Lower leg skin (tissue), 4 donors: ENCODE data around the gene SF1. TPM values are rescaled to one million over a fixed set of nuclear protein-coding genes. Genes with fewer than 3 reads are reported as not detected.

Experiments used
- DNase-seq, 2 donors: peaks; one replicate each; pipeline ENCODE4 v3.0.0-alpha.2; 2019; ENCODE audit warnings: low spot score in 2 of 2
- H3K4me3 ChIP-seq: fragments of 200-600 bp; sonication (generic); 2 replicates; pipeline ENCODE4 v1.5.1; 2017; ENCODE audit warnings: mild to moderate bottlenecking, low read depth; ENCODE audit not compliant: poor library complexity, severe bottlenecking
- POLR2A ChIP-seq, 2 donors: fragments of 450-650 bp; IDR thresholded peaks; one replicate each; pipeline ENCODE4 v1.6.1; 2016 to 2017; ENCODE audit warnings: antibody characterized with exemption in 2 of 2, mild to moderate bottlenecking in 1 of 2, moderate library complexity in 1 of 2
- WGBS, 2 donors: methylation state at CpG; one replicate each; pipeline ENCODE4 v1.1.5; 2018; 5-methylcytosine and 5-hydroxymethylcytosine counted together
- intact Hi-C: fragments of 100-400 bp; cut with DNase I; formaldehyde crosslinking; loops from one replicate; pipeline ENCODE4 v1.15.0; 2023; ENCODE audit warnings: low total_unique reads
- total RNA-seq, 4 donors: library from RNA; depleted of rRNA; stranded (reverse); fragments of >200 nt; gene quantifications; one replicate each; pipeline ENCODE4 v1.1.0, GENCODE V29; 2016
- TF ChIP-seq, protein P1 (sequence below), 3 donors: fragments of 450-650 bp; IDR thresholded peaks; one replicate each; pipeline ENCODE4 v1.5.1; 2016; ENCODE audit warnings: antibody characterized with exemption in 3 of 3, mild to moderate bottlenecking in 3 of 3, moderate library complexity in 2 of 3

The SF1 gene
- total RNA-seq, 4 donors from 2014 or later = 130 to 327 (median 178) TPM

DNA sequence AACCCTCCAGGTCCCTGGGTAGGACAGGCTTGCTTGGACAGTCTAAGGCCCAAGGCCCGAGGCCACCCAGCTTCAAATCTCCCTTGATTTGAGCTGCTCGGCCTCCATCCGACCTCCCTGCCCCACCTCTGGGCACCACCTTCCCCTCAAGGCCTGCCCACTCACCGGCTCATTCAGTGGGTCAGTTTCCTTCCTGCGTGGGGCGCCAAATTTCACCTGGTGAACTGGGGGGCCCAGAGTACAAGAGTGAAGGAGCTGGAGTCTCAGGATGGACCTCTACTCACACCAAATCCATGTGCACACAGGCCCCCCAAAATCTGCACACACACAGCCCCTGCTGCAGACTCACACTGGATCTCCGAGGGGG, 20.9 kb upstream of the SF1 start:
- DNase-seq = no peak
- TF ChIP-seq, protein P1, sequence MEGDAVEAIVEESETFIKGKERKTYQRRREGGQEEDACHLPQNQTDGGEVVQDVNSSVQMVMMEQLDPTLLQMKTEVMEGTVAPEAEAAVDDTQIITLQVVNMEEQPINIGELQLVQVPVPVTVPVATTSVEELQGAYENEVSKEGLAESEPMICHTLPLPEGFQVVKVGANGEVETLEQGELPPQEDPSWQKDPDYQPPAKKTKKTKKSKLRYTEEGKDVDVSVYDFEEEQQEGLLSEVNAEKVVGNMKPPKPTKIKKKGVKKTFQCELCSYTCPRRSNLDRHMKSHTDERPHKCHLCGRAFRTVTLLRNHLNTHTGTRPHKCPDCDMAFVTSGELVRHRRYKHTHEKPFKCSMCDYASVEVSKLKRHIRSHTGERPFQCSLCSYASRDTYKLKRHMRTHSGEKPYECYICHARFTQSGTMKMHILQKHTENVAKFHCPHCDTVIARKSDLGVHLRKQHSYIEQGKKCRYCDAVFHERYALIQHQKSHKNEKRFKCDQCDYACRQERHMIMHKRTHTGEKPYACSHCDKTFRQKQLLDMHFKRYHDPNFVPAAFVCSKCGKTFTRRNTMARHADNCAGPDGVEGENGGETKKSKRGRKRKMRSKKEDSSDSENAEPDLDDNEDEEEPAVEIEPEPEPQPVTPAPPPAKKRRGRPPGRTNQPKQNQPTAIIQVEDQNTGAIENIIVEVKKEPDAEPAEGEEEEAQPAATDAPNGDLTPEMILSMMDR (IDR thresholded peaks at IDR 0.05) = no peak
- no peak for TF ChIP-seq POLR2A (IDR thresholded peaks at IDR 0.05)
- no peak overlapping the region for H3K4me3 ChIP-seq
- 82 to 86% methylated on average over 7 of the region's 7 CpGs for WGBS, 2 donors
- intact Hi-C loops = no loop called here

DNA sequence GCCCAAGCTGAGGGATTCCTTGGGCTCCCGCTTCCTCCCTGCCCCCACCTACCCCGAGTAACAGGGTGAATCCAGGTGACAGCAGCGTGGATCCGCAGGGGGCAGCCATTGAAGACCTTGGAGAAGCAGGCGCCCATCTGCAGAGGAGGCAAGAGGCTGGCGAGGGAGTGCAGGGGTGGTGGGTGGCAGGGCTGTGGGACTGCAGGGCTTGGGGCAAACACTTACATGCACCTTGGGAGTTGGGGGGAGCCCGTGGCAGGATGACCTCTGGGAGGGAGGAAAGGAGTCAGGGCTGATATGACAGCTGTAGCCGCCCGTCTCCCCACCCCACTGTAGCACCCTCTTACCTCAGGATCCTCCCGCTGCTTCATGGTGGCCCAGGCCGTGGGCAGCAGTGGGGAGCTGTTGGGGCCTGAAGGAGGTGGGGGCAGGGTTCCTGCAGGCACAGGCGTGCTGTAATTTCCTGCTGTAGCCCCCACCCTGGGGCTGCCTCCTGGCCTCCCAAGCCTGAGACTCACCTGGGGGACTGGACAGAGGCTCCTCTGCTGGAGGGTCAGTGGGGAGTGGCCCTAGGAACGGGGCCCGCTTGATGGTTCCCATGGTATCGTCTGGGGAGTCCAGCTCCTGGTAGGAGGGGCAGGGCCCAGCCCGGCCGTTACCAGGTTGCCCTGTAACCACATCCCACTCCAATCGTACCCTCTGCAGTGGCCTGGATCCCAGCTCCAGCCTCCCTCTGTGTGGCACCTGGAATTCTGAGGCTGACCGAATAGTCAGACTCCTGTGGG, 18.6 kb upstream of the SF1 start:
- 86 to 90% methylated on average over 17 to 19 of the region's 19 CpGs for WGBS, 2 donors
- DNase-seq = no peak
- intact Hi-C loops = no loop called here
- no peak for TF ChIP-seq POLR2A (IDR thresholded peaks at IDR 0.05)
- TF ChIP-seq, protein P1 (IDR thresholded peaks at IDR 0.05) = no peak
- H3K4me3 ChIP-seq = no peak overlapping the region

DNA sequence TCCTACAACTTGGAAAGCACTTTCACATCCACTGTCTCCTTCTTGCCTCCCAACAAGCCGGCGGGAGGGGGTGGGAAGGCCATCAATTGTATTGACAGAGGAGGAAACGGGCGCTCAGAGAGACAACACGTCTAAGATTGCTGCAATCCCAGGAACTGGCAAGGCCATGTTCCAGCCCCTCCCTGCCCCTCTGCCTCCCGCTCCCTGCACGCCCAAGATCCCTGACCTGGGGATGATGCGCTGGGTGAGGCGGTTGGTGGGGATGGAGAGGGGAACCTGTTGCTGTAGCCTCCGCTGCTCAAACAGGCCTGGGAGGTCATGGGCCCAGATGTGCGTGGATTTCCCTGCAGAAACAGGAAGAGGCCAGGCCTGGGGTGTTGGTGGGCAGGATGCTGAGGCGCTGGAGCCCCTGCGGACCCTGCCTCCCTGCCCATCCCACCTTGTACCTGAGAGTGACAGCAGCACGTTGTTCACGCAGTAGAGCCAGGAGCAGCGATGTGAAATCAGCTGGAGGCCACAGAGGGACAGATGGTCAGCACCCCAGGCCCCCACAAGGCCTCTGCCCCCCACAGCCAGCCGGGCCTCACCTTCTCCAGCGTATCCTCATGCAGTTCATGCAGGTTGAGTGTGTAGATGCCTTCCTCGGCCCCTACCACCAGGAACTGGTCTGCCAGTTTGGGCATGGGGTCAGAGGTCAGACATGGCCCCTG, 17.9 kb upstream of the SF1 start:
- WGBS, 2 donors = 79 to 80% methylated on average over 19 of the region's 19 CpGs
- no peak for DNase-seq
- intact Hi-C loops = no loop called here
- TF ChIP-seq POLR2A (IDR thresholded peaks at IDR 0.05) = no peak
- TF ChIP-seq, protein P1 (IDR thresholded peaks at IDR 0.05) = no peak
- no peak overlapping the region for H3K4me3 ChIP-seq

DNA sequence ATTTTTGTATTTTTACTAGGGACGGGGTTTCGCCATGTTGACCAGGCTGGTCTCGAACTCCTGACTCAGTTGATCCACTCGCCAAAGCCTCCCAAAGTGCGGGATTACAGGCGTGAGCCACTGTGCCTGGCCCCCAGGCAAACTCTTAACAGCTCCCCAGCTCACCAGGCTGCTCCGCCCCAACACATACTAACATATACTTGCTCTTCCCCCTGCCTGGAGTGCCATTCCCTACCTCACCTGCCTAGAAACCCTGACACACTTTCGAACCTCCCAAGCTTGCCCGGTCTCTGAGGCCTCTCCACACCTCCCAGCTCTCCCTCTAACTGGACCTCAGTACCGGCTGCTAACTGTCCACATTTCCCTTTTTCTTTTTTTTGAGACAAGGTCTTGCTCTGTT, 16.2 kb upstream of the SF1 start:
- intact Hi-C loops = no loop called here
- TF ChIP-seq POLR2A (IDR thresholded peaks at IDR 0.05) = no peak
- TF ChIP-seq, protein P1 (IDR thresholded peaks at IDR 0.05) = no peak
- WGBS, 2 donors = 92 to 97% methylated on average over 10 of the region's 10 CpGs
- H3K4me3 ChIP-seq = no peak overlapping the region
- no peak for DNase-seq

DNA sequence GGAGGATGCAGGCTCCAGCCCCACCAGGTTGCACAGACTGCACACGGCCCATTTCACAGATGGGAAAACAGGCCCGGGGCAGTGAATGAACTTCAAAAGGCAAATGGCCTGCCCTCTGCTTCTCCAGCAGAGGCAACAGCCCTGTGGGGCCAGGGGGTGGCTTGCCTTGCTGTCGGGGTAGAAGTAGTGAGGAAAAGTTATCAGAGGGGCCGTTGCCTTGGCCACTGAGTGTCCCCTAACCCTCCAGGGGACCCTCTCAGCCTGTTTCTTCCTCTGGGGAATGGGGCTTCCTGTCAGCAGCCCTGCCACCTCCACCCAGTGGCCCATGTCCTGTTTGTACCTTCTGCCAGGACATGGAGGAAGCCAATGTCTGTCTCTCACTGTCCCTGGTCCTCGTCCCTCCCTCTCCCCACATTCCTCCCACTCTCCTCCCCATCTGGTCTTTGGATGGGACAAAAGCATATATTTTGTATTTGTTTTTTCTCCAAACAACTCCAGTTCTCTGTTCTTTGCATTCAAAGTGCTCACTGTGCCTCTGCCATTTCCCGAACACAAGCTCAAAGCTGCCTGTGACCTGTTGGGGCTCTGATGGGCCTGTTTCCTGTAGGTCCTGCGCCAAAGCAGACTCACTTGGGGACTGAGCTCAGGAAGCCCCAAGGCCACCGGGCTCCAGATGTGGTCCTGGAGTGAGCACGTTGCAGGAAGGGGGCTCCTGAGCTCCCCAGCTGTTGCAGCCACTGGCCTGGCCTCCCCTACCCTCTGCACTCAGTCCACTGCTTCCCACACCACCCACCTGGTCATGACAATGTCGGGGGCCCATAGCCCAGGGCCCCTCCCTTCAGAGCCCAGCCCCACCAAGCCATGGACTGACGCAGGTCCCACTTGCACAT, 15.2 kb upstream of the SF1 start:
- H3K4me3 ChIP-seq = no peak overlapping the region
- intact Hi-C loops = no loop called here
- WGBS, 2 donors = 76 to 80% methylated on average over 11 of the region's 11 CpGs
- DNase-seq = peak in 1 of 2 donors; percentile 81
- no peak for TF ChIP-seq POLR2A (IDR thresholded peaks at IDR 0.05)
- TF ChIP-seq, protein P1 (IDR thresholded peaks at IDR 0.05) = no peak
